OCI-LY1 (cell line): Measurements from ENCODE around the gene ITSN1.

Experiments
- H2AFZ ChIP-seq: fragments of 200-600 bp; sonication (generic), shearing (Covaris generic); 2 replicates; pipeline ENCODE4 v1.6.0; 2014; ENCODE audit warnings: antibody characterized with exemption, mild to moderate bottlenecking, low read length
- H3F3A ChIP-seq: fragments of 200-600 bp; sonication (generic), shearing (Covaris generic); 2 replicates; pipeline ENCODE4 v1.6.0; 2014; ENCODE audit warnings: mild to moderate bottlenecking, antibody characterized with exemption, low read length, moderate library complexity; ENCODE audit not compliant: insufficient read depth
- H3K27ac ChIP-seq: fragments of 200-600 bp; sonication (generic); 2 replicates; pipeline ENCODE4 v1.5.1; 2014; ENCODE audit warnings: low read length, mixed run types, mild to moderate bottlenecking, low read depth; ENCODE audit not compliant: poor library complexity, severe bottlenecking
- H3K27me3 ChIP-seq: fragments of 200-600 bp; sonication (generic); 2 replicates; pipeline ENCODE4 v1.6.0; 2014; ENCODE audit warnings: antibody characterized with exemption, mild to moderate bottlenecking, low read length, moderate library complexity; ENCODE audit not compliant: insufficient read depth
- H3K36me3 ChIP-seq: fragments of 200-600 bp; sonication (generic); 2 replicates; pipeline ENCODE4 v1.6.1; 2014; ENCODE audit warnings: mild to moderate bottlenecking, antibody characterized with exemption, low read length, moderate library complexity, mixed read lengths; ENCODE audit not compliant: insufficient read depth
- H3K4me1 ChIP-seq: fragments of 200-600 bp; sonication (generic); 2 replicates; pipeline ENCODE4 v1.5.1; 2014; ENCODE audit warnings: mild to moderate bottlenecking, low read length, moderate library complexity; ENCODE audit not compliant: insufficient read depth, severe bottlenecking
- H3K4me2 ChIP-seq: fragments of 200-600 bp; sonication (generic), shearing (Covaris generic); 2 replicates; pipeline ENCODE4 v1.6.1; 2014; ENCODE audit warnings: low read length
- H3K4me3 ChIP-seq: fragments of 200-600 bp; sonication (generic); 2 replicates; pipeline ENCODE4 v1.5.1; 2014; ENCODE audit warnings: low read length, low read depth, mild to moderate bottlenecking, mixed read lengths; ENCODE audit not compliant: poor library complexity, severe bottlenecking
- H3K79me2 ChIP-seq: fragments of 200-600 bp; shearing (Covaris generic); 2 replicates; pipeline ENCODE4 v1.6.1; 2016; ENCODE audit warnings: mixed run types, low read length, mixed read lengths; ENCODE audit not compliant: insufficient read depth
- H3K9ac ChIP-seq: fragments of 200-600 bp; sonication (generic), shearing (Covaris generic); 2 replicates; pipeline ENCODE4 v1.6.1; 2014; ENCODE audit warnings: mild to moderate bottlenecking, low read length, mixed read lengths
- H3K9me2 ChIP-seq: fragments of 200-600 bp; sonication (generic), shearing (Covaris generic); 2 replicates; pipeline ENCODE4 v1.6.1; 2014; ENCODE audit warnings: low read depth, mild to moderate bottlenecking, low read length, mixed read lengths
- H3K9me3 ChIP-seq: fragments of 200-600 bp; shearing (Covaris generic); 2 replicates; pipeline ENCODE4 v1.6.1; 2014; ENCODE audit warnings: low read length, mixed read lengths
- H4K20me1 ChIP-seq: fragments of 200-600 bp; sonication (generic), shearing (Covaris generic); 2 replicates; pipeline ENCODE4 v1.6.0; 2016; ENCODE audit warnings: mild to moderate bottlenecking, low read length; ENCODE audit not compliant: insufficient read depth
- CTCF ChIP-seq: fragments of 200-600 bp; sonication (generic), shearing (Covaris generic); IDR thresholded peaks from 2 replicates; pipeline ENCODE4 v1.5.1; 2017; ENCODE audit warnings: mild to moderate bottlenecking, antibody characterized with exemption, low read length, moderate library complexity, mixed read lengths
- EZH2 ChIP-seq: fragments of 200-600 bp; sonication (generic), shearing (Covaris generic); IDR thresholded peaks from 2 replicates; pipeline ENCODE4 v1.8.0; 2017; ENCODE audit warnings: borderline replicate concordance, mixed run types, mild to moderate bottlenecking, antibody characterized with exemption, low read length, moderate library complexity, mixed read lengths

The ITSN1 gene

DNA sequence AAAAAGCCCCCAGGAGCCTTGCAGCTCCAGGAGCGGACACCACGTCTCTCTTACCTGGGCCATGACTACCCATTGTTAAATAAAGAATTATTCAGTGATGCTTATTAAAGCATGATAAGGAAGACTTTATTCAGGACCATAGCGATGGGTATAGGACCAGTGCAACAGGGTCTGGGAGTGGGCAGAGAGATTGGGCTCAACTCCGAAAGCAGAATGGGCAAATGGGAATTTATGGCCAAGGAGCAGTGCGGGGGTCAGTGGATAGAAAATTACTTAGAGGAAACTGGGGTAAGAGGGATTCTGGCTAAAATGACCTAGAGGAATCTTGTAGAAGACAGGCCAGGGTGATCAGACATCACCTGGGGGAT is 273.9 kb downstream of the ITSN1 start:
- Histone ChIP-seq H3K9ac (peak overlapping the region; percentile 36; the same call in 1 of the 2 replicates), H3K4me2 (peak overlapping the region; percentile 84)

GRCh38 chr21:33917421-33917820 is 275.1 kb downstream of the ITSN1 start:
- no peak overlapping the region for H3K4me2 ChIP-seq
- peaks cover 19% of the 10 kb centered on the region for H3K4me1 ChIP-seq
- no peak overlapping the region for H3K27ac ChIP-seq
- H3K27me3 ChIP-seq = no peaks in the 10 kb centered on the region
- peaks cover 16% of the 10 kb centered on the region for H3K79me2 ChIP-seq
- no peaks in the 10 kb centered on the region for H3K9me3 ChIP-seq
- no peaks in the 10 kb centered on the region for H3F3A ChIP-seq
- no peak for TF ChIP-seq CTCF
- TF ChIP-seq EZH2 = no peak
- no peak overlapping the region for H2AFZ ChIP-seq
- peaks cover 23% of the 10 kb centered on the region for H3K36me3 ChIP-seq
- H3K4me3 ChIP-seq = no peak overlapping the region
- no peak overlapping the region for H3K9ac ChIP-seq
- H4K20me1 ChIP-seq = no peaks in the 10 kb centered on the region
- no peaks in the 10 kb centered on the region for H3K9me2 ChIP-seq

More for the DNA sequence above, 273.9 kb downstream of the ITSN1 start:
- H3K9me2 ChIP-seq = no peaks in the 10 kb centered on the region
- no peaks in the 10 kb centered on the region for H3F3A ChIP-seq
- peaks cover 19% of the 10 kb centered on the region for H3K4me1 ChIP-seq
- peaks cover 36% of the 10 kb centered on the region for H3K36me3 ChIP-seq
- no peaks in the 10 kb centered on the region for H3K27me3 ChIP-seq
- H3K79me2 ChIP-seq = peaks cover 16% of the 10 kb centered on the region
- TF ChIP-seq EZH2 (no peak), CTCF (no peak)
- H3K27ac ChIP-seq = no peak overlapping the region
- no peaks in the 10 kb centered on the region for H3K9me3 ChIP-seq
- no peaks in the 10 kb centered on the region for H4K20me1 ChIP-seq
- H2AFZ ChIP-seq = peak overlapping the region; percentile 69
- H3K4me3 ChIP-seq = peak overlapping the region; percentile 97

DNA sequence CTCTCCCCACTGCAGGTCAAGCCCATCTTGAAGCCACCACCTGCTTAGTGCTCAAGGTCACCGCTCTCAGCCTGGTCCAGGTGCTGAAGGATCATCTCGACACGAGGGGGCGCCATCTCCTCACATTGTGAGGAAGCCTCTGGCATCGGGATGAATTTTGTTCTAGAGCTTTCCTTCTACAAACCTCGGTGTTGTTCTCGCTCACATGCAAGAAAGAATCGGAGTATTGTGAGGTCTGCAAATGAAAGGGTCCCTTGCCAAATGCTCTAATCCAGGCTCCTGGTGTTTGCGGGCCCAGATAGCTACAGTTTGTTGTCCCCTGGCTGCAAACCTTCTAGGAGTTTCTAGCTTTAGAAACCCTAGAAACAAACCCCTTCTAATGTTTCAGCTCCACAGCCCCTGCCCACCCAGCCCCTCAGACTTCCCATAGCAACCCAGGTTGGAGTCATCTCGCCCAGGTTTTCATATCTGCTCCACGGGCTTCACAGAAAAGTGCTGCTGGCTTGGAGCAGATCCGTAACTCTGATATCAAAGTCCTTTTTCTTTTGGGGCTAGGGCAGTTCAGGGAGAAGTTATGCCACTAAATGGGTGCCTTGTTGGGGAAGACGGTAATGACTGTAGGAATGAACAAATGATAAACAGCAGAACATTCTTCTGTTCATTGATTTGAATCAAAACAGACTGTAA is 281.9 kb downstream of the ITSN1 start:
- Histone ChIP-seq H3K27ac (peak overlapping the region; percentile 57), H3K9me2 (no peaks in the 10 kb centered on the region), H3K36me3 (no peaks in the 10 kb centered on the region), H3K4me3 (no peak overlapping the region), H3K4me2 (peak overlapping the region; percentile 32), H4K20me1 (no peaks in the 10 kb centered on the region), H3F3A (no peaks in the 10 kb centered on the region), H2AFZ (peak overlapping the region; percentile 63; the same call in 1 of the 2 replicates), H3K9me3 (no peaks in the 10 kb centered on the region), H3K9ac (peak overlapping the region; percentile 2; the same call in 1 of the 2 replicates), H3K4me1 (peaks cover 16% of the 10 kb centered on the region), H3K27me3 (no peaks in the 10 kb centered on the region), H3K79me2 (no peaks in the 10 kb centered on the region)
- peak; percentile 94 for TF ChIP-seq CTCF
- no peak for TF ChIP-seq EZH2
